Activated CD4-positive, alpha-beta T cell treated with anti-CD3 and anti-CD28 coated beads, Interleukin-10, Interleukin-2, amounts not matched to agents 100 ng/mL and 50 ng/mL, durations not matched to agents 16 hours and 8 hours (primary cell): ENCODE results near the gene LRRK1.

ENCODE experiments used
- DNase-seq: peaks from one replicate; pipeline ENCODE4 v3.0.0-alpha.2; 2020

LRRK1 gene

GRCh38 chr15:101048581-101049030 lies 129.4 kb downstream of the LRRK1 start:
- no peak for DNase-seq

GRCh38 chr15:101049282-101049681 lies 130.1 kb downstream of the LRRK1 start:
- DNase-seq = no peak

- DNase-seq = no peak
Observed at GRCh38 chr15:101049856-101050622, 130.9 kb downstream of the LRRK1 start.

- DNase-seq = no peak
Observed at GRCh38 chr15:101050623-101051290, 131.6 kb downstream of the LRRK1 start.

GRCh38 chr15:101051291-101052030 lies 132.3 kb downstream of the LRRK1 start:
- DNase-seq = no peak

GRCh38 chr15:101052031-101052620 lies 133.0 kb downstream of the LRRK1 start:
- no peak for DNase-seq

- DNase-seq = no peak
Observed at GRCh38 chr15:101052681-101053121, 133.5 kb downstream of the LRRK1 start.

- DNase-seq = no peak
Observed at GRCh38 chr15:101053261-101053660, 134.1 kb downstream of the LRRK1 start.

- DNase-seq = no peak
Observed at GRCh38 chr15:101054116-101054515, 135.0 kb downstream of the LRRK1 start.

- DNase-seq = no peak
Observed at GRCh38 chr15:101054991-101055390, 135.8 kb downstream of the LRRK1 start.

- no peak for DNase-seq
Observed at GRCh38 chr15:101055411-101055810, 136.3 kb downstream of the LRRK1 start.

GRCh38 chr15:101056366-101057334 lies 137.5 kb downstream of the LRRK1 start:
- DNase-seq = no peak

- DNase-seq = no peak
Observed at GRCh38 chr15:101057841-101058407, 138.8 kb downstream of the LRRK1 start.

- no peak for DNase-seq
Observed at GRCh38 chr15:101058735-101059134, 139.6 kb downstream of the LRRK1 start.

GRCh38 chr15:101059381-101060341 lies 140.5 kb downstream of the LRRK1 start:
- DNase-seq = peak; percentile 25

- DNase-seq = no peak
Observed at GRCh38 chr15:101060576-101061551, 141.7 kb downstream of the LRRK1 start.

- no peak for DNase-seq
Observed at GRCh38 chr15:101062063-101062462, 142.9 kb downstream of the LRRK1 start.

- no peak for DNase-seq
Observed at GRCh38 chr15:101062471-101063171, 143.5 kb downstream of the LRRK1 start.
